ENCODE data around the gene FGD4.
A peak's percentile ranks its signal among the peaks of the same experiment; 100 is the strongest.

FGD4 gene

DNA sequence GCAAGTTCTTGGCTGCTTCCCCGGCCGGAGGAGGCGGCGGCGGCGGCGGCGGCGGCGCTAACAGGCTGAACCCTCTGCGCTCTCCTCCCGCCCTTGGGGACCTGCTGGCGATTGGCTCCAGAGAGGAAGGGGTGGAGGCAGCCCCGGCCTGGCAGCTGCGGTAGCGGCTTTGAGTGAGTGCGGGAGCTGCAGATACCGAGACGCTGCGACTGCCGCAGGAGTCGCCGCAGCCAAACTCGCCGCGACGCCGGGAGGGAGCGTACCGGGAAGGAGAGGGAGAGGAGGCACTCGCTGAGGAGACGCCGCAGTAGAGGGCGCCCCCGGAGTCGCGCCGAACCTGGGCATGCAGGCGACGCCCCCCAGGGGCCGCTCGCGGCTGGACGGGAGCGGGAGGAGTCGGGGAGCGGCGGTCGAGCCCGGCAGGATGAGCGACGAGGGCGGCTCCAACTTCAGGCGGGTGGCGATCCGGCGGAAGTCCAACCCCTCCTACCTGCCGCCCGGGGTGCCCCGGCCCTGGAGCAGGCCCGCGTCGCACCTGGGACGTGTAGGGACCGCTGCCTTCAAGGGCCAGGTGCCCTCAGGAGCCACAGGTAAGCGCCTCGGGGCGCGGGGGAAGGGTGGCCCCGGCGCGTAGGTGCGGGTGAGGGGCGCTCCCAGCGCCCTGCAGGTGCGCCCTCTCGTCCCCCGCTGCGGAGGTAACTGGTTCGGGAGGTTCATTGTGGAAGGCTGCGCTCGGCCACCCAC lies at the start of gene FGD4:
TSS of gene FGD4 (plus strand) at position 189 of the 744 bp plus-strand sequence.
- peak in 1 of 2 donors; percentile 21 for DNase-seq (ENCODE audit: low read depth in 2 of 2)

DNA sequence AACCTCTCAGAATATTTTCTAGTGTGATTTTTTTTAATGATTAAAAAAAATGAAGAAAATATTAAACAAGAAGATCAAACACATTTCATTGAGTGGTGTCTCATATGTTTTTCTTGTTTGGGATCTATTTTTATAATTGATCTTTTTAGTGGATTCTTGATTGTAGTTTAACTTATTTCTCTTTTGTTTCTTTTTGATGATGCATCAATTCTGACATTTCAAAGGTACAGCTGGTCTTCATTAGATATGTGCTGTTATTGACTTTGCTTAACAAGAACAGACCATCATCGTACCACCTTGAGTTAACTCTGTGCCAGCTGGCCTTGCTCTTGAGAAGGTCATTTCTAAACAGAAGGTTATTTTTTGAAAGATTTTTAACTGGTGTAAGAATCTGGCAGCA lies 45.8 kb upstream of the FGD4 start:
- no peak for DNase-seq (ENCODE audit: low read depth in 2 of 2)

DNA sequence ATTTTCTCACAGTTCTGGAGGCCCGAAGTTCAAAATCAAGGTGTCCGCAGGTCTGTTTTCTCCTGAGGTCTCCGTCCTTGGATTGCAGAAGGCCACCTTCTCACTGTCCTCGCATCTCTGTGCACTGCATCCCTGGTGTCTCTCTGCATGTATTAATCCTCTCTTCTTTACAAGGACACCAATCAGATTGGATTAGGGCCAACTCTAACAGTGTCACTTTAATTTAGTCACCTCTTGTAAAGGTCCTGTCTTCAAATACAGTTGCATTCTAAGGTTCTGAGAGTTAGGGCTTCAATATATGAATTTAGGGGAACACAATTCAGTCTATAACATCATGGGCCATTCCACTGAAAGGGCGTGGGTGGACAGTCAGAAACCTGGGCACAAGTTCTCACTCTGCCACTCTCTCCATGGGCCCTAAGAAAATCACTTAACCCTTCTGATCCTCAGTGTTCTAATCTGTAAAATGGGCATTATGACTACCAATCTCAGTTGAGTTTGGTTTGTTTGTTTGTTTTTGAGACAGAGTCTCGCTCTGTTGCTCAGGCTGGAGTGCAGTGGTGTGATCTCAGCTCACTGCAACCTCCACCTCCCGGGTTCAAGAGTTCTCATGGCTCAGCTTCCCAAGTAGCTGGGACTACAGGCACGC lies 41.6 kb upstream of the FGD4 start:
- DNase-seq (ENCODE audit: low read depth in 2 of 2), result no peak

DNA sequence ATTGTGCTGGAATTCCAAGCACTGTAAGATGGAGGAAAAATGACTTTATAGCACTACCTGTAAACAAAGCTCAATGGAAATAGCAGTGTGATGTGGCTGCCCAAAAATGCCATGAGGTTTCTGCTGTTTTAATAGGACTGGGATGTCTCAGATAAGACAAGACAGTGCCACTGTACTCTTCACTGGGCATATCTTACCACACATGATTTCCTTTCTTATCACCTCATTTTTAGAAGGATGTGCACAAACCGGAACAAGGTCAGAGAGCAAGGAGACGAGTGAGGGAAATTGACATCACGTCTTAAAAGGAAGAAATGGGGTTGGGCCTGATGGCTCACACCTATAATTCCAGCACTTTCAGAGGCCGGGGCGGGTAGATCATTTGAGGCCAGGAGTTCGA lies 38.4 kb upstream of the FGD4 start:
- DNase-seq (ENCODE audit: low read depth in 2 of 2), result no peak

DNA sequence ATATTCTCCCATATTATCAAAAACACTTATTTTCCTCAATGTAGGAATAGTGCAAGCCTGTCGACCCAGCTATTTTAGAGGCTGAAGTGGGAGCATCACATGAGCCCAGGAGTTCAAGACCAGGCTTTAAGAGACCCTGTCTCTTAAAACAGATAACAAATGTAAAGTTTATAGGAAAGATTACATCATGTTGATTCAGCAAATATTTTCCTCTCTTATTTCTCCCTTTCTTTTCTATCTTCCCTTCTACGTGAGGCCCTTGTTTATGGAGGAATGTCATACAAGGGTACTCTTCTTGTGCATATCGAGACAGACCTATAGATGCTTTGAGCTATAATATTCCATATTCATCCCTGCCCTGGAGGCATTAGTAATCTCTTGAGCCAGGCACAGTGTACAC lies 36.5 kb upstream of the FGD4 start:
- no peak for DNase-seq (ENCODE audit: low read depth in 2 of 2)

DNA sequence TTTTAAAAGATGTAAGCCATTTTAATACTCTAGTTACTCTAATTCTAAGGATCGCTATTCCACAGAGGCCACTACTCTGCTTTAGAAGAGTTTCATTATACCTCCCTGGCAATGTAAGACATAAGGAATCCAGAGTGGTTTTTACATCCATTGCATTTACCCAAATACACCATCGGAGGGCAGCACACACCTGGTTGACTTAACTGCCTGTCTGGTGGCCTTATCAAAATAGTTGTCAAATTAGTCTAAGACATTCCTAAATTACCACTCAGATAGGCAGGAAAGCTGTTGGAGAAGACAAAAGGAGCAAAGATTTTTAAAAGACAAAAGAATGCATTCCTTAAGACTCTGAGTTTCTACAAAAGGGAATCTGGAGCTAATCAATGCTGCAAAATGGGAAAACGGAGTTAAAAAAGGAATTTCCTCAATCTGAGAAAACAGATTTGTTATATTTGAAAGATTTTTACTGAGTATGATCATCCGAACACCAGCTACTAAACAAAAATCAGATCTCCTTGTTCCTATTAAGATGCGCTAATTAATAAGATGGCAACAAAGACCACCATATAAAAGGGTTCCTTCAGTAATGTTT lies 33.8 kb upstream of the FGD4 start:
- DNase-seq (ENCODE audit: low read depth in 2 of 2), result peak in 1 of 2 donors; percentile 22

DNA sequence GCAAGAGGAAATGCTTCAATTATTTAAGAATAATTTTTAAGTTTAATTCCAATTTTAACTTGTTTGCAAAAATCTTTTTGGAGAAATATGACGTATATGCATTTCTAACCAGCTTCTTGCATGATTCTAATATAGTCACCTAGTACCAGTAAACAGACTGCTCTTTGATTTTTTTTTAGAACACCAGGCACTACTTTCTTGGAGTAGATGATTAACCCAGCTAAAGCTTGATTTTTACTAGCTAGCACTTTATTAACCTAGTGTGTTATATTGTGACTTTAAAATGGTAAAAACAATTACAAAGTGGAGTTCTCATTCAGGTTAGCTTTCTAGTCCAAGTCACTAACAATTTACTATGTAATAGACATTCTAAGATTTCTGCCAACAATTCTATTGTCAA lies 32.6 kb upstream of the FGD4 start:
- no peak for DNase-seq (ENCODE audit: low read depth in 2 of 2)

DNA sequence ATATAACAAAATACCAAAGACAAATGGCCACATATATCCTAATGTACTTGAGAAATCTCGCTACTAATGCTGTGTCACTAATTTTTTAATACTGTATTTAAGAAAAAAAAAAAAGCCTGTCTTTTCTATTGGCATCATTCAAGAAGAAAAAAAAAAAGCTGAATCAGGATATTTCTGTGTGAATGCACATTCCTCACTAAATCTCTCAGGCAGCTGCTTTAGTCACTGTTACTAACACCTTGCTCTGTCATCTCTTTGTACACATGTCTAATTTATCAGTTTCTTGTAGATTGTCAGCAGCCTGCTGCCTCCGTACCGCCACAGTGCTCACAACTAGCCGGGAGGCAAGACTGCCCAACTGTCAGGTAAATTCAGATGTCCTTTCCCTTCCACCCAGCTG lies 32.0 kb upstream of the FGD4 start:
- DNase-seq (ENCODE audit: low read depth in 2 of 2), result no peak

DNA sequence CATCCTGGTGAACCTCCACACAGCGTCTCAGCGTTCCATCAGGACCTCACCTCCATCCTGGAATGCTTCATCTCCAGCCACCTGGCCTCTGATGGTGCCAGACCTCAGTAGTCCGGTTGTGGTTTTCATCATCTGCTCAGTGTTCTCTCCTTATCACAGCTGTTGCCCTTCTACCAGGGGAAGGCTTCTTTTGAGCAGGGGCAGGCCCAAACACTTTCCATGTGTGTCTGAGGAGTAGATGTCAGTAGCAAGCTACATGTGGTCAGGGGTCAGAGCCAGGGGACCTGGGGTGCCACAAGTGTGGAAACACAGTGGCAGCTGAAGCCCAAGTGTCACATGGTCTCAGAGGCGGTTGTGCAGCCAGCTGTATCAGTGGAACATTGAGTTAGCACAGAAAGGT lies 30.2 kb upstream of the FGD4 start:
- no peak for DNase-seq (ENCODE audit: low read depth in 2 of 2)

DNA sequence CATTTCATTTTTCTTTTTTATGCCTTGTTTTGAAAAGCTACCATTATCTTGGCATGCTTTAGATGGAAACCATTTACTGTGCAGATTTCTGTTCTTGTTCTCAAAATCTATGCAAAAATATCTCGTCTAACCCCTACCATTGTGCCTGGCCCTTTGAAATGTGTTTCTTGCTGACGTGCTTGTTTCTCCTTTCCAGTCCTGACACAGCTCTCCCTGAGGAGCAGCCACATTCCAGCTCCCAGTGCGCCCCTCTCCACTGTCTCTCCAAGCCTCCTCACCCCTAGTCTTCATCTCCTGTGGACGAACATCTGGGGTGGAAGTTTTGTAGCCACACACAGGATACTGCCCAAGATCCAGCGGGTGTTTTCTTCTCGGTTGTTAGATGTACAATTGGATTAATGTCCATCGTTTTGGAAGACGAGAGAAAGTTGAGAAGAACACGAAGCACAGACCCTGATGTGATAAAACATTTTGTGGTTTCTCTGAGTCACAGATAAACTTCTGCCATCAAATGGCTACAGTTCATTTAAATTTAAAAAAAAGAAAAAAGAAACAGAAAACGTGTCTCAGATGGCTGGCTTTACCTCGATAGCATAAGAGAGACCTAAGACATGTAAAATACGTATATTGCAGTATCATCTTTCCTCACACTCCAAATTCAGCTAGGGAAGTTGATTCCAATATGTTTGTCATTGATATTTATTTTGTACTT lies 21.9 kb upstream of the FGD4 start:
- DNase-seq (ENCODE audit: low read depth in 2 of 2), result no peak

DNA sequence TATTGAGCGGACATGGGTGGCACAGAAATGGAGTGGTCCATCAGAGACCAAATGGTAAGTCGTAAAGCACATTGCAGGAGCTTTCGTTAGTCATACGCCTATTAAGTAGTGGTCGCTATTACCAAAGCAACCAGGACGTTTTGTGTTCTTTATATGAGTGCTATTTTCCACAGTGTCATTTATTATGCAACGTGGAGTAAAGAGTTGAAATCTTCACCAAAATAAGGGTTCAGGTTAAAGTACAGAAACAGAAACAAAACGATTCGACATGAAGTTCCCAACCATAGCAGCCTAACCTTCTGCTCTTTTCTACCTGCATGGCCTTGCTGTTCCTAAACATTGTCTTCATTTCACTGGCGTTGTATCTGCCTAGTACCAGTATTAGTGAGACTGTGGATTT lies 20.1 kb upstream of the FGD4 start:
- DNase-seq (ENCODE audit: low read depth in 2 of 2), result no peak

DNA sequence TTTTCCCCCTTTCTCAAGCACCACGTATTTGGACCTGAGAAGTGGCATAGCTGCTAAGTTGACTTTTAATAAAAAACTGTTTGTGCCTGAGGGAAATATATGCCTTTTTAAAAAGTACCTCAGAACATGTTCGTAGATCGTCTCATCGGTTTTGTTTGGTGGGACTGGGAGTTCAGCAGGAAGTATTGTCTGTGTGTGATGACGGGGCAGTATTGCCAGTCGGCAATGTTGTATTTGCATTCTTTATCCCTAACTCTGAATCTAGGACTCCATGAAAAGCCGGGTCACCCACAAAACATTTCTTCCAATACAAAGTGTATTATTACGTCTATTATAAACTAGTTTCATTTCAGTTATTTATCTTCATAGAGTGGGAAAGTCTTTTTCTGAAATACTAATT lies 19.7 kb upstream of the FGD4 start:
- DNase-seq (ENCODE audit: low read depth in 2 of 2), result no peak

DNA sequence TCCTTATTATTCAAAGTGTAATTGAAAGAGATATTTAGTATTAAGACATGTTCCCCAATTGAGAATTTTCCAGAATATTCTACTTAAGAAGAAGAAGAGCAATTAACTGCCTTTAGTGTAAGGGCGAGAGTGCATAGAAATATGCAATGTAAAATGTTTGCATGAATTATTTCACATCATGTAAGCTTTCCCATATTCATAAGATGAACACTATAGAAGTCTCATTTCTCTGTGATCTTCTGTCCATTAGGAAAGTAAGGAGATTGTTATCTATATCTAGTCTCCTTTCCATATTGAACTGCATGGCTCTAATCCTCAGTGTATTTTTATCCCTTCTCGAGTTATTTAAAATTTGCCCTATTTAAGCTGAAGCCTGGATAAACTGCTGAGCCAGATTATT lies 17.1 kb upstream of the FGD4 start:
- DNase-seq (ENCODE audit: low read depth in 2 of 2), result no peak

DNA sequence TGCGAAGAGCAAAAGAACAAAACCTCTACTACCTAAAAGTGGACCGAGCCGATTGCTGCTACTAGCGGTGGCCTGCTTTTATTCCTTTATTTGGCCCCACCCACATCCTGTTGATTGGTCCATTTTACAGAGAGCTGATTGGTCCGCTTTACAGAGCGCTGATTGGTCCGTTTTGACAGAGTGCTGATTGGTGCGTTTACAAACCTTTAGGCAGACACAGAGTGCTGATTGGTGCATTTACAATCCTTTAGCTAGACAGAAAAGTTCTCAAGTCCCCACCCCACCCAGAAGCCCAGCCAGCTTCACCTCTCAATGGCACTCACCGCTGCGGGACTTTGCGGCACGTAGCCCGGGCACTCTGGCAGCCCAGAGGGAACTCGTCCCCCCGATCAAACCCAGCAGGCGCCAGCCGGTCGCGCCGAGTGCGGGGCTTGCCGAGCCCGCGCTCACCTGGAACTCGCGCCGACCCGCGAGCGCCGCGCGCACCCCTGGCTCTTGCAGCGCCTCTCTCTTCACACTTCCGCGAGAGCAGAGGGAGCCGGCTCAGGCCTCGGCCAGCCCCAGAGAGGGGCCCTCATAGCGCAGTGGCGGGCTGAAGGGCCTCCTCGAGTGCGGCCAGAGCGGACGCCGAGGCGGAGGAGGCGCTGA lies 8.7 kb upstream of the FGD4 start:
- no peak for DNase-seq (ENCODE audit: low read depth in 2 of 2)

DNA sequence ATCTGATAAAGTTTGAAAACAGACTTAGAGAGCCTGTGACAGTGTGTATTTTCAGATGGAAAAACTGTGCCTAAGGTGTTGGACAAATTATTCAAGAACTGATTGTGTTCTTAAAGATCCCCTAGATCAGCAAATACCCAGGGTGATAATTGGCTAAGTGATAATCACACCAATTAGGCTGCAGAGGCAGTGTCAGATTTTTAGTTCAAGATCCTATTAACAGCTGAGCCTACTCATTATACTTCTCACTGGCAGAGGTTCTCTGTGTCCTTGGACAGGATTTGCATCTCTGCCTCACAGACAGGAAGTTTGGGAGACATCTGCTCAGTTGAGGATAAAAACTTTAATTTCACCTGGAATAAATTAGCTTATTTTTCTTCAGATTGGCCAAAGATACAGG lies 4.3 kb upstream of the FGD4 start:
- DNase-seq (ENCODE audit: low read depth in 2 of 2), result no peak

DNA sequence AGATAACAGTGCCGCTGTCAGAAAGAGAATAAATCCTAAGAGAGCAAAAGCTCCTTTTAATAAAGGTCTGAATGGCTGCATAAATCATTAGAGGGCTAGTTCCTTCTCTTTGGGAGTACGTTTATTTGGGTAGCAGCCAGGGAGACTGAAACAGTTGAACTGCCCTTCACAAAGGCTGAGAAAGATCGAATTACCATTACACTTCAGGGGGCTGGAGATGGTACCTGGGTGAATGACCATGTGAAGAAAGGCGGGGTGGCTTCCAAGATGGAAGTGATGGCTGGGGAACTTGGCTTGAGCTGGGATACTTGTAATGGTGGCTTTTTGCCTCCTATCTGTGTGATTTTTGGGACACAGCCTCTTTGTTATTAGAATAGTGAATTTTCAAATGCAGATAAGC lies 1.7 kb upstream of the FGD4 start:
- DNase-seq (ENCODE audit: low read depth in 2 of 2), result no peak

DNA sequence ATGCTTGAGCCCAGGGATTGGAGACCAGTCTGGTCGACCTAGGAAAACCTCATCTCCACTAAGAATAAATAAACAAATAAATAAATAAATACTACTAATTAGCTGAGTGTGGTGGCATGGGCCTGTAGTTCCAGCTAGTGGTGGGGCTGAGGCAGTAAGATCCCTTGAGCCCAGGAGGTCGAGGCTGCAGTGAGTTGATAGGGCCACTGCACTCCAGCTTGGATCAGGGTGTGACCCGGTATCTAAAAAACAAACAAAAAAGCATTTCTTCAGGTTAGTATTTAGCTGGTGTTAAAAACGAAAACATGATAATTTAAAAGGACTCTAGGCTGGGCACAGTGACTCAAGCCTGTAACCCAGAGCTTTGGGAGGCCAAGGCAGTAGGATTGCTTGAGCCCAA lies 1.2 kb upstream of the FGD4 start:
- DNase-seq (ENCODE audit: low read depth in 2 of 2), result no peak

DNA sequence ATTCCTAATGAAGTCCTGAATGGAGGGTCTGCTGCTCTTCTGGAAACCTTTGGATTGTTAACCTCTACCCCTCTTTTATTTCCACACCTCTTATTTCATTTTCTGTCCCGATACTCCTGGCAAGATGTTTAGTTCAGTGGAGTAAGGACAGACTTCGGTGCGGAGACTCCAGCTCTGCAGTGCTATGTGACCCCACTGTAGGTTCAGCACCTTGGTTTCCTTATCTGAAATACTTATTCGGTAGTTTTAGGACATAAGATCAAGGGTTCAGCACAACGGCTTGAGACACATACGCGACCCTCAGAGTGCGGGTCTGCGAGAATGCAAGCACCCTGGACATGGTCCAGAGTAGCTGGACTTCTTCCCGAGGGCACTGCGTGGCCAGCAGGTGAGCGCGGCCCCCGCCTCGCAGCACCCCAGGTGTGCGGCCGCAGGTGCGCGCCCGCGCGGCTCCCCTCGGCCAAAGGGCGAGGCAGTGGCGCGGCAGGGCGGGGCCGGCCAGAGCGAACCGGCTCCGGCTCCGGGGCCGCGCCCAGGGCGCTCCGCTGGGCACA lies 465 bp upstream of the FGD4 start:
- no peak for DNase-seq (ENCODE audit: low read depth in 2 of 2)

DNA sequence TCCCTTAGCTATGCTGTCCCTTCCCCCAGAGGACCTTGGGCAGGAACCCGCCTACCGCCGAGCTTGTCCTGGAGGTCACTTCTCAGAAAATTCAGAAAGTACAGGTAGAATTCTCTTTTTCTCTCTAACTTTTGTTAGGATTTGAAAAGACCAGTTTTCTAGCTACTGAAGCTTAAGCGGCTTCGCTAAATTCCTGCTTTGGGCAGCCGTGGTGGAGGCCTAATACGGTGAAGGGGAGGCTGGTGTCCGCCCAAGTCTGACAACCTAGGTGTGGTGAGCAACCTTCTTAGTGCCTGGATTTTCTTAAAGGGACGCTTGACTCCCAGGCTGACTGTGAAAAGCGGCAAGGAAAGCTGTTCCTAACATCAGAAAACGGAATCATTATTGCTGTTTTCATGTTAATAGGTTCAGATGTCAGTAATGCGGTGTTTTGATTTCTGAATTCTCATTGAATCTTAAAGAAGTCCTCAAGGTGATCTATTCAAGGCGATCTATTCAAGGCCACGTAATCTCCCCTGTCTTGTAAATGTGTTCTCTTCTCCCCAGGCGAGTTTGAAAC lies 835 bp downstream of the FGD4 start:
- DNase-seq (ENCODE audit: low read depth in 2 of 2), result no peak

DNA sequence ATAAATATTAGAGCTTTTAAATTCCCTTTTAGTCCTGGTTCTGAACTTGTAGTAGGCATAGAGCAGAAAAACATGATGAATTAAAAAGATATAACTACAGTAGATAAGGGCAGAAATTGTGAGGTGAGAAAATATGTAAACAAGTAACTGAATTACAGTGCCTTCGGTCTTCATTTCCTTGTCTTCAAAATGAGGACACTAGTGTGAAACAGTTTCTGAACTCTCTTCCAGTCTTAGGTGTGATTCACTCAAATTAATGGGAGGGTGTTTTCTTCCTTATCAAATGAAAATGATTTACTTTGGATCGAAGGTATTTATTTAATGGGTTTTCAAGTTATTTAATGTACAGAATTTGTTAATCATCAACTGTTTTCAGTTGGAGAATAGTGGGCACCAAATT lies 1.5 kb downstream of the FGD4 start:
- no peak for DNase-seq (ENCODE audit: low read depth in 2 of 2)

DNA sequence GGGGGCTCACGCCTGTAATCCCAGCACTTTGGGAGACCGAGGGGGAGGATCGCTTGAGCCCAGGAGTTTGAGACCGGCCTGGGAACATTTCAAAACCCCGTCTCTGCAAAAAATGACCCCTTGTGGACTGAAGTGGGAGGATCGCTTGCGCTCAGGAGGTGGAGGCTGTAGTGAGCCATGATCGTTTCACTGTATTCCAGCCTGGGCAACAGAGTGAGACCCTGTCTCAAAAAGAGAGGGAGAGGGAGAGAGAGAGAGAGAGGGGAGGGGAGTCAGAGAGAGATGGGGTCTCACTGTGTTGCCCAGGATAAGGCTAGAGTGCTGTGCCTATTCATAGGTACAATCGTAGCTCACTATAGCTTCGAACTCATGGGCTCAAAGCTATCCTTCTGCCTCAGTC lies 2.8 kb downstream of the FGD4 start:
- DNase-seq (ENCODE audit: low read depth in 2 of 2), result no peak

DNA sequence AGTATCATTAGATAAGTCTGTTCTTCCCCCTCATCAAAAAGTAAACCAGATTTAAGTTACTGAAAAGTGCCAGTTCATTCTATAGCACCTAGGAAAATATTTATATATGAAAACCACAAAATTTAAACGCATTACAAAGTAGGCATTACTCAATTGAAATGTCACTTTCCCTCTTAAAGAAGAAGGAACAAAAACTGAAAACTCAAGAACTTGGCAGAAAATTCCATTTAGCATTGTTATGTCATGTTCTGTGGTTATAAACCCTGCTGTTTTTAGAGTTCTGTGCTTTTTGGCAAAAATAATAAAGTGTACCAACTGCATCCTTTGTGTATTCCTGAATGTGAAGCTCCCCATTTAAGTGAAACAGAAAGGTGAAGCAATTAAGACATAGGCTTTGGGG lies 3.6 kb downstream of the FGD4 start:
- no peak for DNase-seq (ENCODE audit: low read depth in 2 of 2)

Measured in stimulated activated CD4-positive, alpha-beta T cell treated with anti-CD3 and anti-CD28 coated beads, Interleukin-1b, Interleukin-23, amount 100 ng/mL, for 4 hours (primary cell).